Transverse colon (tissue), 4 donors: Measurements from ENCODE around the gene SCD5. TPM values are rescaled to one million over a fixed set of nuclear protein-coding genes. Genes with fewer than 3 reads are reported as not detected.
"Not testable (repeated sequence)": the region's sequence is repeated elsewhere in the genome, so short reads cannot be mapped to it uniquely, and the experiment has no call there.

Source experiments
- DNase-seq: peaks from one replicate; pipeline ENCODE4 v3.0.0-alpha.2; 2019
- H3K27ac ChIP-seq, 4 donors: fragments of 200-600 bp; sonication (generic); 2 replicates each; pipeline ENCODE4 v1.5.1; 2016 to 2018; ENCODE audit warnings: inconsistent platforms in 4 of 4
- H3K27me3 ChIP-seq: fragments of 200-600 bp; sonication (generic); 2 replicates; pipeline ENCODE4 v1.5.1; 2017; ENCODE audit warnings: inconsistent platforms
- H3K36me3 ChIP-seq, 4 donors: fragments of 200-600 bp; sonication (generic); 2 replicates each; pipeline ENCODE4 v1.5.1; 2017 to 2019; ENCODE audit warnings: inconsistent platforms in 4 of 4
- H3K4me1 ChIP-seq, 4 donors: fragments of 200-600 bp; sonication (generic); 2 replicates each; pipeline ENCODE4 v1.5.1; 2017 to 2020; ENCODE audit warnings: inconsistent platforms in 4 of 4
- H3K4me3 ChIP-seq, 4 donors: fragments of 200-600 bp; sonication (generic); 1 replicate in 1 of 4; 2 replicates in 3 of 4; pipeline versions ENCODE4 v1.5.1 to v1.6.1; 2017 to 2019; ENCODE audit warnings: inconsistent platforms in 4 of 4
- H3K9me3 ChIP-seq, 2 donors: fragments of 200-600 bp; sonication (generic); 2 replicates each; pipeline ENCODE4 v1.5.1; 2017 to 2019; ENCODE audit warnings: inconsistent platforms in 2 of 2
- EP300 ChIP-seq: sonication (generic); formaldehyde crosslinking; IDR thresholded peaks from one replicate; pipeline ENCODE4 v1.6.1; 2017; ENCODE audit warnings: antibody characterized with exemption, low read depth
- POLR2A ChIP-seq: fragments of 450-650 bp; IDR thresholded peaks from one replicate; pipeline ENCODE4 v1.6.1; 2016; ENCODE audit warnings: antibody characterized with exemption, mild to moderate bottlenecking, moderate library complexity
- POLR2AphosphoS5 ChIP-seq, 3 donors: sonication (generic); formaldehyde crosslinking; IDR thresholded peaks; one replicate each; pipeline ENCODE4 v1.6.1; 2016; ENCODE audit warnings: antibody characterized with exemption in 3 of 3
- WGBS, 2 donors: methylation state at CpG; one replicate each; pipeline ENCODE4 v1.1.5; 2018; ENCODE audit warnings: low coverage in 1 of 2; 5-methylcytosine and 5-hydroxymethylcytosine counted together
- in situ Hi-C, 4 donors: fragments of 200-750 bp; cut with MboI; loops; one replicate each; pipeline versions ENCODE4 v1.15.0 to v1.15.1; 2017; ENCODE audit warnings: low sequenced_read_pairs in 3 of 4, low pct_ligation_motif_present in 1 of 4, low pct_unique_long_range_greater_than_20kb in 1 of 4
- intact Hi-C: fragments of 100-400 bp; cut with DNase I; formaldehyde crosslinking; loops from one replicate; pipeline ENCODE4 v1.15.1; 2023; ENCODE audit warnings: low total_unique reads
- total RNA-seq, 4 donors: library from RNA; depleted of rRNA; stranded (reverse); fragments of >200 nt; gene quantifications; one replicate each; pipeline ENCODE4 v1.1.0, GENCODE V29; 2016
- TF ChIP-seq, protein P1 (sequence below), 5 experiments: fragments of 200-600 bp in 3 of 5; fragments of 450-650 bp in 2 of 5; sonication (generic) in 3 of 5; IDR thresholded peaks; 1 replicate in 2 of 5; 2 replicates in 3 of 5; pipeline ENCODE4 v1.5.1; 2016 to 2017; ENCODE audit warnings: antibody characterized with exemption in 5 of 5, inconsistent platforms in 3 of 5, mild to moderate bottlenecking in 2 of 5, moderate library complexity in 1 of 5

The SCD5 gene
- total RNA-seq, 4 donors from 2014 or later, result 1.5 to 7.5 (median 3.5) TPM

DNA sequence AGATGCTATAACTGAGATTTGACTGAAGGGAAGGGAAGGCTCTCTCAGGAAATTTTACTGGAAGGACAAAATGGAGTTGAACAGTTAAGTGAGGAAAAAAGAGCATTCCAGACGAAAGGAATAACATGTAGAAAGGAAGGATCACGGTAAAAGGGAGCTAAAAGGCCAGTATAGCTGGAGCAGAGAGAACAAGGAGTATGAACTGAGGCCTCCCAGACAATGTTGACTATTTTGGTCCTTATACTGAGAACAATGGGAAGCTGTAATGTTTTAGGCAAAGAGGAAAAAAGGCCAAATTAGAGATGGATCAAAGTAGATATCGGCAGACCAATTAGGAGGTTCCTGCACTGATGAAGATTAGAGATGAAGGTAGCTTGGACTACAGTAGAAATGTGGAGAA lies 26.8 kb upstream of the SCD5 start:
- TF ChIP-seq EP300 (no peak), POLR2AphosphoS5 (IDR thresholded peaks at IDR 0.05) (no peak), POLR2A (no peak)
- TF ChIP-seq, protein P1, sequence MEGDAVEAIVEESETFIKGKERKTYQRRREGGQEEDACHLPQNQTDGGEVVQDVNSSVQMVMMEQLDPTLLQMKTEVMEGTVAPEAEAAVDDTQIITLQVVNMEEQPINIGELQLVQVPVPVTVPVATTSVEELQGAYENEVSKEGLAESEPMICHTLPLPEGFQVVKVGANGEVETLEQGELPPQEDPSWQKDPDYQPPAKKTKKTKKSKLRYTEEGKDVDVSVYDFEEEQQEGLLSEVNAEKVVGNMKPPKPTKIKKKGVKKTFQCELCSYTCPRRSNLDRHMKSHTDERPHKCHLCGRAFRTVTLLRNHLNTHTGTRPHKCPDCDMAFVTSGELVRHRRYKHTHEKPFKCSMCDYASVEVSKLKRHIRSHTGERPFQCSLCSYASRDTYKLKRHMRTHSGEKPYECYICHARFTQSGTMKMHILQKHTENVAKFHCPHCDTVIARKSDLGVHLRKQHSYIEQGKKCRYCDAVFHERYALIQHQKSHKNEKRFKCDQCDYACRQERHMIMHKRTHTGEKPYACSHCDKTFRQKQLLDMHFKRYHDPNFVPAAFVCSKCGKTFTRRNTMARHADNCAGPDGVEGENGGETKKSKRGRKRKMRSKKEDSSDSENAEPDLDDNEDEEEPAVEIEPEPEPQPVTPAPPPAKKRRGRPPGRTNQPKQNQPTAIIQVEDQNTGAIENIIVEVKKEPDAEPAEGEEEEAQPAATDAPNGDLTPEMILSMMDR (IDR thresholded peaks at IDR 0.05), result no peak
- no peaks in the 10 kb centered on the region for H3K9me3 ChIP-seq
- no peak overlapping the region for H3K27ac ChIP-seq
- DNase-seq, result no peak
- 88 to 91% methylated on average over 3 of the region's 3 CpGs for WGBS, 2 donors
- no peaks in the 10 kb centered on the region for H3K27me3 ChIP-seq
- no peaks in the 10 kb centered on the region for H3K4me1 ChIP-seq
- peaks cover 0 to 86% (median 40%) of the 10 kb centered on the region in 4 donors for H3K36me3 ChIP-seq
- intact Hi-C loops (no loop called here), in situ Hi-C loops (no loop called here)
- H3K4me3 ChIP-seq, result no peak overlapping the region

DNA sequence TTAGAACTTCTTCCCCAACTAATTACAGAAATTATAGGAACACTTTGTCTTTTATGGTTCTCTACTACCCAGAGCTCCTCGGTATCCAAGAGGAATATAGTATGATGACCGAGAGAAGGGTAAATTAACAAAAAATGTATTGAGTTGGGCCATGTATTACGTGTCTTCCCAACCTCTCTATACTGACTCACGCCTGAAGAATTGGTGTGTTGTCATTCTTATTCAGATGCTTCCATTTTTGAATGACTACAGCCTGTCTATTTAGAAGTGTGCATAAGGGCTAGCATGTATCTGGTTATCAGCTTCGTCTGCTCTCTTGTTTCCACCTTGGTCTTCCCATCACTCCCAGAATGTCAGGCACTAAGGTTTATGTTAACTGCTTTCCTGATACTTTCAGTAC lies 24.5 kb upstream of the SCD5 start:
- WGBS, 2 donors, result 90 to 94% methylated on average over 5 of the region's 5 CpGs
- TF ChIP-seq, protein P1 (IDR thresholded peaks at IDR 0.05), result no peak
- TF ChIP-seq EP300 (no peak), POLR2A (no peak), POLR2AphosphoS5 (IDR thresholded peaks at IDR 0.05) (no peak)
- in situ Hi-C loops (no loop called here), intact Hi-C loops (no loop called here)
- no peaks in the 10 kb centered on the region for H3K27me3 ChIP-seq
- H3K4me1 ChIP-seq, result no peaks in the 10 kb centered on the region
- peaks cover 0 to 89% (median 45%) of the 10 kb centered on the region in 4 donors for H3K36me3 ChIP-seq
- H3K27ac ChIP-seq, result no peak overlapping the region
- no peak overlapping the region for H3K4me3 ChIP-seq
- no peak for DNase-seq
- H3K9me3 ChIP-seq, result no peaks in the 10 kb centered on the region

DNA sequence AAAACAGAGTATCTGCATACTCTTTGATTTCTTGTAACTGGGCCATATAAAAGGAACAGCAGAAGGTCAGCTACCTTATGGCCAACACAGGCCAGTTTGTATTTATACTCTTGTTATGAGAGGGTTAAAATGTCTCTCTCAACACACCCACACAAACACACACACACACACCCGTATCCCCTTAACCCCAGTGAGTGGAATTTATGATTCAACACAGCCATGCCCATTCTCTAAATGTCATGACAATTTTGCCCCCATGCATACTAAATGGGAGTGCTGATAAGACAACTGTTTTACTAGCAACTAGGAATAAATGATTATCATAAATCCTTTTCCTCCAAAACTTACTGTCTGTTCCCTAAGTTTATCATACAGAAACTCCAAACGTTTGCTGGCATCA lies 22.1 kb upstream of the SCD5 start:
- no peak for DNase-seq
- Histone ChIP-seq H3K36me3 (peaks cover 0 to 77% (median 31%) of the 10 kb centered on the region in 4 donors), H3K9me3 (no peaks in the 10 kb centered on the region), H3K27ac (no peak overlapping the region), H3K27me3 (no peaks in the 10 kb centered on the region), H3K4me3 (no peak overlapping the region), H3K4me1 (no peaks in the 10 kb centered on the region)
- WGBS, 2 donors, result 13 to 16% methylated on average over 1 to 2 of the region's 2 CpGs
- intact Hi-C loops (no loop called here), in situ Hi-C loops (no loop called here)
- TF ChIP-seq, protein P1 (IDR thresholded peaks at IDR 0.05), result no peak
- TF ChIP-seq POLR2A (no peak), POLR2AphosphoS5 (IDR thresholded peaks at IDR 0.05) (no peak), EP300 (no peak)

DNA sequence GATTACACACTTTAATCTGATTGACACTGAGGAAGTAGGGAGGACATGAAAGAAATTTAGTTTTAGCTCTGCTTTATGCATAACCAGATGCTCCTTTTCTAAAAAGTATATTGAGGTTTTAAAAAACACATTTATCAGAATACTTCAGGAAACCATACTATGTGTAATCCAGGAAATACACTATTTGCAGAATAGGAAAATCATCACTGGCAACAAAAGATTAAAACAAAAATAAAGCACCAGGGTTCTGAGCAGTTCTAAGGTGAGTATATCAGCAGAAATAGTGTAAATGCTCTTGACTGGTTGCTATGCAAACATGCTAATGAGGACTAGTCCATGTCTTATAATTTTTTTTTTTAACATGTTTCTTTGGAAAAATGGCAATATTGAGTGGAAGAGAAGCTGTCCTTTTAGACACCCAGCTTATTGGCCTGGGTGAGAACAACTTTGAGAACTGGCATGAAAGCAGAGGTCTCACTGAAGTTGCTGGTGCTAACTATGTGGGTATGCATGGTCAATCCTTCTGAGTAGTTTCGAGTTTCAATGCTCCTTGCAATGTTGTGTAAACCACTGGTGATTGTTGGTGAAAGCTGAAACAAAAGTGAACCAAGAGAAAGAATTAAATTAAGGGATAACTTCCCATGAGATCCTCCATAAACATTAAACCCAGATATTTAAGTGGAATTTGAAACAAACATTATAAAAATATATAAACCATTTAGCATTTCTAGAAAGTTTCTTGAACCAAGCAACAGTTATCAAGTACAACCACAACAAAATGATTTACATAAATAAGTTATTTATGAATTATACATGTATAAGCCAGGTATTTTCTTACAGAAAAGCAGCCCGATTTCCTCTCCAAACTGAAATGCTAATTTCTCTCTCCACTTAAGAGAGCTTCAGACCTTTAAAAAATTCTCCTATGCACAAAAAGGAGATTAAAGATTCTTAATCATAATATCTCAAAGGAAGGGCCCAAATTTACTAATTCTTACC lies 20.4 kb upstream of the SCD5 start:
- intact Hi-C loops, result no loop called here
- H3K36me3 ChIP-seq, result peaks cover 0 to 60% (median 23%) of the 10 kb centered on the region in 4 donors

DNA sequence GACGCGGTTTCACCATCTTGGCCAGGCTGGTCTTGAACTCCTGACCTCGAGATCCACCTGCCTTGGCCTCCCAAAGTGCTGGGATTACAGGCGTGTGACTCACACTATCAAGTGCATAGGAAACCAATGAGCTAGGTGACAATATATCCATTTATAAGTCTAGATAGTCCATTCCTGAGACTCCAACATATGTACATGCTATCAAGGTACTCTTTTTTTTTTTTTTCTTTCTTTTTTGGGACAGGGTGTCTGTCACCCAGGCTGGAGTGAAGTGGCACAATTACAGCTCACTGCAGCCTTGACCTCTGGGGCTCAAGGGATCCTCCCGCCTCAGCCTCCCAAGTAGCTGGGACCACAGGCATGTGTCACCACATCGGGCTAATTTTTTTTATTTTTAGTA lies 18.3 kb upstream of the SCD5 start:
- 98 to 100% methylated on average over 2 to 6 of the region's 6 CpGs for WGBS, 2 donors
- H3K4me3 ChIP-seq, in situ Hi-C loops, DNase-seq, intact Hi-C loops, H3K4me1 ChIP-seq, H3K27ac ChIP-seq, H3K9me3 ChIP-seq, H3K27me3 ChIP-seq: not testable (repeated sequence)
- H3K36me3 ChIP-seq, result peaks cover 0 to 40% (median 13%) of the 10 kb centered on the region in 4 donors

More for the DNA sequence above, 20.4 kb upstream of the SCD5 start:
- no peaks in the 10 kb centered on the region for H3K9me3 ChIP-seq
- 80 to 88% methylated on average over 2 of the region's 2 CpGs for WGBS, 2 donors
- no peaks in the 10 kb centered on the region for H3K4me1 ChIP-seq
- in situ Hi-C loops, result no loop called here
- TF ChIP-seq POLR2A (no peak), EP300 (no peak), POLR2AphosphoS5 (IDR thresholded peaks at IDR 0.05) (no peak)
- TF ChIP-seq, protein P1 (IDR thresholded peaks at IDR 0.05), result no peak
- no peak for DNase-seq
- H3K4me3 ChIP-seq, result no peak overlapping the region
- H3K27ac ChIP-seq, result no peak overlapping the region
- H3K27me3 ChIP-seq, result no peaks in the 10 kb centered on the region
